Right lung (tissue), 5 donors: ENCODE measurements around the gene PLXND1. TPM values are rescaled to one million over a fixed set of nuclear protein-coding genes. Genes with fewer than 3 reads are reported as not detected.

Source experiments
- DNase-seq, 2 donors: peaks; one replicate each; pipeline ENCODE4 v3.0.0-alpha.2; 2013
- polyA plus RNA-seq, 5 donors: library from polyadenylated mRNA; unstranded; fragments of 120-200 nt; gene quantifications; one replicate each; pipeline versions ENCODE4 v1.2.1 to v1.2.3, GENCODE V29; 2013; ENCODE audit warnings: inconsistent platforms in 1 of 5, low replicate concordance in 1 of 5; ENCODE audit not compliant: insufficient read length in 5 of 5, insufficient read depth in 1 of 5

PLXND1 gene
- polyA plus RNA-seq, 5 donors, result 167 to 213 (median 176) TPM

- no peak for DNase-seq
These were observed 21.7 kb upstream of the PLXND1 start for GRCh38 chr3:129628169-129628522.

GRCh38 chr3:129627350-129628168, 21.1 kb upstream of the PLXND1 start:
- peak; percentile 73 to 83 for DNase-seq

- peak; percentile 81 to 84 for DNase-seq
These were observed 20.4 kb upstream of the PLXND1 start for GRCh38 chr3:129626744-129627349.

GRCh38 chr3:129625072-129625874, 18.8 kb upstream of the PLXND1 start:
- DNase-seq, result no peak

DNA sequence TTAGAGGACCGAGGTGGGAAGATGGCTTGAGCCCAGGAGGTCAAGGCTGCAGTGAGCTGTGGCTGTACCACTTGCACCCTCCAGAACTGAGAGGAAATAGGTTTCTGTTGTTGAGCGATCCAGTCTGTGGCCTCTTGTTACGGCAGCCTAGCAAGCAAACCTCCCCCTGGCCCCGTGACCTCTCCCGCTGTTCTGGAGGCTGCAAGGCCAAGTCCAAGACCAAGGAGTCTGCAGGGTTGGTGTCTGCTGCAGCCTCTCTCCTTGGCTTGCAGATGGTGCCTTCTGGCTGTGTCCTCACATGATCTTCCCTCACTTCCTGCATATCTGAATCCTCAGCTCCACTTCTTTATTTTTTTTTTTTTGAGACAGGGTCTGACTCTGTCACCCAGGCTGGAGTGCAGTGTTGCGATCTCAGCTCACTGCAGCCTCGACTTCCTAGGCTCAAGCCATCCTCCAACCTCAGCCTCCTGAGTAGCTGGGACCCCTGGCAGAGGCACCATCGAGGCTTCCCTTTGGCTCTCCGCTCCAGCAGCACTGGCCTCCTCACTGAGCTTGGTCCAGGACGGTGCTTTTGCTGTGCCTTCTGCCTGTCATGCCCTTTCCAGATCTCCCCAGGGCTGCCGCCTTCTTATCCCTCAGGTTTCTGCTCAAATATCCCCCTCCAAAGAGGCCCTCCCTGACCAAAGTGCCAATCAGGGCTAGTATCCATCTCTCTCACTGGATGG, 18.0 kb upstream of the PLXND1 start:
- DNase-seq, result no peak

DNA sequence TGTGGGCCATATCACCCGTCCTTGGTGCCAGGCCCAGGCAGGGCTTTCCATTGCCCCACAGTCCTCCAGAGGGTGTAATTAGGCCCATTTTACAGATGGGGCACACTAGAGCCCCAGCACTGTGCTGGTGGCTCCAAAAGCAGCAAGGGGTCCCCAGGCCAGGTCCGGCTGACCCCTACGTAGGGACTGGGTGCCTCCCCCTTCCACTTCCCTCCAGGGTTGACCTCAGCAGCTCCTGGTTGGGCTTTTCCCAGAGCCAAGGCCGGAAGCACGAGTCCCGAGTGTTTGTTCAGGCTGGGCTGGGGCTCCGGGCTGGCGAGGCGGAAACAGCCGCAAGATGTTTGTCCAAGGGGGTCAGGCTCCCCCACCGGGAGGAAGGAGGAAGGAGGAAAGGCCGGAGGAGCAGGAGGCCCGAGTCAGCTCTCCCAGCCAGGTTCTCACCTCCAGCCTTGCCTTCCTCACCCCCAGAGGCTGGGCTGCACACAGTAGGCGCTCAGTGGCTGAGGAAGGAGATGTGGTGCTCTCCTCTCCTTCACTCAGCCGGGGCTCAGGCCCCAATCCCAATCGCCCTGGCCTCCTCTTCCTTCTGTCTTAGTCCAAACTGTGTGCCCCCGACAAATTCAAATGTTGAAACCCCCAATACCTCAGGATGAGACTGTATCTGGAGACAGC, 17.1 kb upstream of the PLXND1 start:
- DNase-seq, result peak in 1 of 2 donors; percentile 60

GRCh38 chr3:129622933-129623332, 16.5 kb upstream of the PLXND1 start:
- DNase-seq, result no peak

DNA sequence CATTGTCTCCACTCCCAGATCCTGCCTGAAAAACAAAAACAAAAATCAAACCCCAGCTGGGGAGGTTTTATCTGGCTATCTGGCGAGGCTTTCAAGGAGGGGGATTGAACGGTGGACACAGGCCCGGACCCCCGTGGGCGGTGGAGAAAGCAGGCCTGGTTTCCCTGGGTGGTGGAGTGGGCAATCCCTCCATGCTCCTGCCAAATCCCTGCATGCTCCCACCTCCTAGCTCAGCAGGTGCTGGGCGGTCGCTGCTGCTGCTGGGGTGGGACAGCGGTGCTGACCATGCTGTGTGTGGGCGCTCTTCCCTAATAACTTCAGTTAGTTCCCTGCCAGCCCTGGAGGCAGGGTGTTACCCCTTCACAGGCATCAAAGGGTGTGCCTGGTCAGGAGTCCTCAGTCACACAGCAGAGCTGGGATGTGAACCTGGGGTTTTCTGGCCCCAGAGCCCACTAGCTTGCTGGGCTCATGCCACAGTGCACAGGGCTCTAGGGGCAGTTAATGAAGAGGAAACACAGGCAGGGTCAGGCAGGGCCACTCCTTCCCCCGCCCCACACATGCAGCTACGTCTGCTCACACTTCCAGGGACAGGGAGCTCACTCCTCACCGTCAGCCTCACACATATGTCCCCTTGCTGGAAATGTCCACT, 15.9 kb upstream of the PLXND1 start:
- DNase-seq, result no peak

- DNase-seq, result no peak
These were observed 15.2 kb upstream of the PLXND1 start for GRCh38 chr3:129621626-129622225.

DNA sequence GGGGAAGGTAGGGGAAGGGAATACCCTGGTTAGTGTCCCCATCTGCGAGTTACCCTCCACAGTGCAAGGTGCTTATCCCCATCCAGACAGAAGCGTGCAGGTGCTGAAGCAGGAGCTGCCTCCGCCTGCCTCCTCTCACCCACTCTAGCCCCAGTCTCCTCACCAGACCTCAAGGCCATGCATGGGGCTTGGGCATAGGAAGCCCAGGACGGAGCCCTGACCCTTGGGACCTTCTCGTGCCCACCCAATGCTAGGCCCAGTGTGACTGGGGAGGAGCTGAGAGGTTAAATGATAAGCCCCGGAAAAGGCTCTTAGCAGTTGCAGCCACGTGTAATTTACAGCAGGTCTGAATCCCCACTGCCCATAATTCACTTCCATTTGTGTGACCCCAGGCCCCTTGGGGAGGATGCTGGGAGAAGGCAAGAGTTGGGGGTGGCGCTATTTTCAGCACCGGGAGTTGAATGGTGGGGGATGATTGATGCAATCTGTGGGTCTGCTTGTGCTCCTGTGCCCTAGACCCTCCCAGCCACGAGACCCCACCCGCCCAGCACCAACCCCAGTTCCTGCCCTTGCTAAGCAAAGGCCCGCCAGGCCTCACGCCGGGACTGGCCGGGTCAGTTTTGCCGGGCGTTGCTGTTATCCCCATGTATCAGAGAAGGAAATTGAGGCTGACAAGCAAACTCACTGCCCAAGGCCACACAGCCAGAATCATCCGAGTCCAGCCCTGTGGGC, 14.5 kb upstream of the PLXND1 start:
- DNase-seq, result no peak

- DNase-seq, result no peak
These were observed 13.3 kb upstream of the PLXND1 start for GRCh38 chr3:129619726-129620162.

- DNase-seq, result no peak
These were observed 12.6 kb upstream of the PLXND1 start for GRCh38 chr3:129618901-129619671.

GRCh38 chr3:129618186-129618820, 11.8 kb upstream of the PLXND1 start:
- DNase-seq, result no peak

GRCh38 chr3:129617381-129618185, 11.1 kb upstream of the PLXND1 start:
- DNase-seq, result no peak

DNA sequence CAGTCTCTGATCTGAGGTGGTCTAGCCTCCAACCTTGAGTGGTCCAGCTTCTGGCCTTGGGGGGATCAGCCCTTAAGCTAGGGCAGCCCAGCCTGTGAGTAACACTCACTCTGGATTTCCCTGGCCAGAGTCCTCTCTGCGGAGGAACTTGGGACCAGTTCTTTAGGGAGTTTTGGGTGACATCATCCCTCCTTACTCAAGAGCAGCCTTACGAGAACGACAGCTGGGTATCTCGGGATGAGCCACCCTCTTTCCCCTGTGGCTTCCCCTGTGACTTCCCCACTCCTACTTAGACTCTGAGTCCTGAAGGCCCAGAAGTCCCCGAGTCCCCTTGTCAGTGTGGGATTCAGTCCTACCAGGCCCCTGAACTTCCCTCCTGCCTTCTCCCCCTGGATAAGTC, 10.2 kb upstream of the PLXND1 start:
- DNase-seq, result no peak

- no peak for DNase-seq
These were observed 9.8 kb upstream of the PLXND1 start for GRCh38 chr3:129616291-129616690.

DNA sequence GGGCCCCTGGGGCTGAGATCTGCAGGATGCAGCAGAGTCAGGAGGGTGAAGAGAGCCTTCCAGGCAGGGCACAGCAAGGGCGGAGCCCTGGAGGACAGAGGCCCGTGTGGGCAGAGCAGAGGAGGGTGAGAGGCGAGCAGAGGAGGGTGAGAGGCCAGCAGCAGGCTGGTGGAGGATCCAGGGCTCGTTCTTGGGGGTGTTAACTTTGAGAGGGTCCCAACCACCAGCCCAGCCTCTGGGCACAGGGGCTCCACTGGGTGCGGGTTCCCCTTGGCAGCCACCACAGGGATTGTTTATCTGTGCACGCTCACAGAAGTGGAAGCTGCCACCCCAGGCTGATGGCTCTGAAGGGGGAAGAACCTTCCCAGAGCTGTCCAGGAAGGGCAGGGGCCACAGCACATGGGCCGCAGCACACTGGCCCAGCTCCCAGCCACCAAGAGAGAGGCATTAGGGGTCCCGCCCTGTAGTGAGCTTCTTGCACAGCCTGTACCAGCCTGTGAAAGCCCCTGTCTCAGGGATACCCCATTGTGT, 9.3 kb upstream of the PLXND1 start:
- DNase-seq, result no peak
